Choroid plexus epithelial cell (primary cell): Measurements from ENCODE around the gene TJP1.
"Not testable (repeated sequence)": the region's sequence is repeated elsewhere in the genome, so short reads cannot be mapped to it uniquely, and the experiment has no call there.

Experiments
- DNase-seq: peaks from one replicate; pipeline ENCODE4 v3.0.0-alpha.2; 2010; ENCODE audit warnings: low read depth
- H3K4me3 ChIP-seq: 2 replicates; pipeline ENCODE4 v1.5.1; 2011; ENCODE audit warnings: low read depth, mild to moderate bottlenecking, control low read depth, low read length, moderate library complexity
- CTCF ChIP-seq: conservative IDR thresholded peaks from 2 replicates; pipeline ENCODE4 v1.5.1; 2011; ENCODE audit warnings: low read depth, mild to moderate bottlenecking, control low read depth, inconsistent platforms, low read length, moderate library complexity

Gene TJP1

DNA sequence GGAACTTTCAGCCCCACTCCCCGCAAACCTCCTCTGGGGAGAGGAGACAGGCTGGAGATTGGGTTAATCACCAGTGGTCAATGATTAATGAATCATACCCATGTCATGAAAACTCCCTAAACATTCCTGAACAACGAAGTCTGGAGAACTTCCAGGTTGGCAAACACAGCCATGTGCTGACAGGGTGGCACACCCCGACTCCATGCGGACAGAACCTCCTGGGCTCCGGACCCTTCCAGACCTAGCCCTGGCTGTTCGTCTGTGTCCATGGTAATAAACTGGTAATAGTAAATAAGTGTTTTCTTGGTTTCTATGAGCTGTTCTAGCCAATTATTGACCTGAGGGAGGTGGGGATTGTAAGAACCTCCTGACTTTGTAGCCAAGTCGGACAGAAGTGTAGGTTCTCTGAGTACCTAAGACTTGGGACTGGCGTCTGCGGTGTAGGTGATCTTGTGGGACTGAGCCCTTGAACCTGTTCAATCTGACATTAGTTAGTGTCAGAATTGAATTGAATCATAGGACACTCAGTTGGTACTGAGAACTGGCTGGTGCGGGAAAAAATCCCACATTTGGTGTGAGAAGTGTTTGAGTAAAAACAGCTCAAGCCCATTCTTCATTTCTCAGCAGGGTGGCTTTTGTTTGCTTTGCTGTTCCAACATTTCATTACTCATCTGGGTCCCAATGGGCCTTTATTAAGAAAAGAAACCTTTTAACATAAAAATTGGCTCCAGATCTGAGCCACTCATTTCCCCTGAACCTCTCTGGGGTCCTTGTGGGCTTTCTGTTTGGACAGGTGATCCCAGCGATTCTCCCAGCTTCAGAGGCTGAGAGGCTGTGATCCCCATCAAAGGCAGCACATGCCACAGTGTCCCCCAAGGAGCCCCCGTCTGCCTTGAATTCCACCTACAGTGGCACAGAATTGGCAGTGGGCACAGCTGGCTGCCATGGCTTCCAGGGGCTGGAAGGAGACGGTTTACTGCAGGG is 151.0 kb downstream of the TJP1 start:
- DNase-seq, result peak; percentile 74
- TF ChIP-seq CTCF, result no peak
- no peak overlapping the region for H3K4me3 ChIP-seq

DNA sequence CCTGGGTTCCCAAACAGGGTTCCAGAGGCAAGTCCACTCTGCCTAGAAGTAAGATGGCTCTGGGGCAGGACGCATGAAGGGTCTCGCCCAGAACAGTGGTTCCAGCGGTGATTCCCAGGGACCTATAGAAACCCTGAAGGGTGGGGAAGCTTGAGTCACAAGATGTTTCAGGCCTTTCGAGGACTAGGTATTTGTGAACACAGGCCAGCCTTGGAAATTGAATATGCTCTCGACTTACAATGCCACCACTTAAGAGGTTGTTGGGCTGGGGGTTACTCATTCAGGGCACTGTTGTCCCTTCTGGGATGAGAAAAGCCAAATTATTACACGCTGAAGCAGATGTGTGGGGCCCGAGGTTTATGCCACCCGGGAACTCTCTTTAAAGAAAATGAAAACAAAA is 152.0 kb downstream of the TJP1 start:
- H3K4me3 ChIP-seq, result no peak overlapping the region
- no peak for DNase-seq
- no peak for TF ChIP-seq CTCF

DNA sequence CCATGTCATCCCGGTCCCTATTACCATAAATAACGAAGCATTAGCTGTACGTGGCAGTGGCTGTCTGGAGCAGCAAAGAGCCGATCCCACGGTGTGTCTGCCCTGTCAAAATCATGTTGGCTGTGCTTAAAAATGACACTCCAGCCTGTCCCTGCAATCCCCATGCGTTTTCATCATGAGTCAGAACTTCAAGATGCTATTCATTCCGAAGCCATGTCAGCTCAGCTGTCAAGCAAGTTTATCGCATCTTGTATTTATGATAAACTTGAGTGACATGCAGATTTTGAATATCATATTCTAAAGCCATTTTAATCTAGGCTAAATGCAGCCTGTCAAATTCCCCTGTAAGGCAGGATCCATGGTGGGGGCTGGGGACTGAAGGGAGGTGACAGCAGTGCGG is 152.4 kb downstream of the TJP1 start:
- peak; percentile 40 for DNase-seq
- no peak for TF ChIP-seq CTCF
- H3K4me3 ChIP-seq, result no peak overlapping the region

GRCh38 chr15:29668120-29668602 is 154.1 kb downstream of the TJP1 start:
- TF ChIP-seq CTCF, result peak; percentile 92
- peak; percentile 97 for DNase-seq

GRCh38 chr15:29666241-29666640 is 156.0 kb downstream of the TJP1 start:
- no peak overlapping the region for H3K4me3 ChIP-seq
- DNase-seq, result no peak
- no peak for TF ChIP-seq CTCF

More at GRCh38 chr15:29668120-29668602, 154.1 kb downstream of the TJP1 start:
- no peak overlapping the region for H3K4me3 ChIP-seq

DNA sequence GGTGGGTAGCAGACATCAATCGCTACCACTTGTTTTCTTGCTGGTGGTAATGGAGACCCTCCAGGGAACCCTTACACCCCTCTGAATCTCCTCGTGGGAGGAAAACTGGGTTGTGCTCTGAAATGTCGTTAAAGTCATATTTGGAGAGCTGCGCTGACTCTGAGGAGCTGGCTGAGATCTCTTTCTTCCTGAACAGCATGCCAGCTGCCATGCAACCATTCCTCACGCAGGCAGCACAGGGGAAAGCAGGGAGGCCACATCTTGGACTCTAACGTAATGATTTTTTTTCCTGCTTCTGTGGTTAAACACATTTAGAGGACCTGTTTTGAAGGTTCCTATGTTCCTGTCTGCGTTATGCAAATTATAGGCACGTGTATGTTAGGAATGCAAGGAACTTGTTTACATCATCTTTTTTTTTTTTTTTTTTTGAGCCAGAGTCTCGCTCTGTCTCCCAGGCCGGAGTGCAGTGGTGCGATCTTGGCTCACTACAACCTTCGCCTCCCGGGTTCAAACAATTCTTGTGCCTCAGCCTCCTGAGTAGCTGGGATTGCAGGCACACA is 156.7 kb downstream of the TJP1 start:
- DNase-seq, result peak; percentile 31
- H3K4me3 ChIP-seq, result no peak overlapping the region
- no peak for TF ChIP-seq CTCF

GRCh38 chr15:29664406-29664805 is 157.9 kb downstream of the TJP1 start:
- no peak overlapping the region for H3K4me3 ChIP-seq
- TF ChIP-seq CTCF, result no peak
- no peak for DNase-seq

GRCh38 chr15:29657476-29657817 is 164.8 kb downstream of the TJP1 start:
- not testable (repeated sequence) for H3K4me3 ChIP-seq, DNase-seq
